ENCODE data around the gene ATP2C2. TPM values are rescaled to one million over a fixed set of nuclear protein-coding genes. Genes with fewer than 3 reads are reported as not detected.

ATP2C2 gene
- total RNA-seq, 4 donors from 2014 or later: 0.86 TPM; not detected in 3

DNA sequence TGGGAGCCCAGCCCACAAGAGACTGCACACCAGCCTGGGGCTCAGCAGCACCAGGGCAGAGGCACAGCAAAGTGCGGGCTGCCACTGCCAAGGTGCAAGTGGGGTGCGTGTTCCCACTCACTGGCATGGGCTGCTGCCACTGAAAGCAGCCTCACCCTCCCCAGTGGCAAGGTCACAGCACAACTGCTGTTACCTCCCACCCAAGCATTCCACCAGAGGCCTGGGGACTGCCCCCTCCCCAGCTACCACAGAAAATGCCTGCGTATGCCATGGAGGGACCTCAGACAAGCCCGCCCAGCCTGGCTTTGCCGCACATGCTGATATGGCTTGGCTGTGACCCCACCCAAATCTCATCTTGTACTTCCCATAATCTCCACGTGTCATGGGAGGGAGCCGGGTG, 103.0 kb downstream of the ATP2C2 start:
- no peak for TF ChIP-seq POLR2A (IDR thresholded peaks at IDR 0.05; ENCODE audit: low read depth)
- TF ChIP-seq POLR2AphosphoS5 (IDR thresholded peaks at IDR 0.05): no peak
- TF ChIP-seq, protein P1, sequence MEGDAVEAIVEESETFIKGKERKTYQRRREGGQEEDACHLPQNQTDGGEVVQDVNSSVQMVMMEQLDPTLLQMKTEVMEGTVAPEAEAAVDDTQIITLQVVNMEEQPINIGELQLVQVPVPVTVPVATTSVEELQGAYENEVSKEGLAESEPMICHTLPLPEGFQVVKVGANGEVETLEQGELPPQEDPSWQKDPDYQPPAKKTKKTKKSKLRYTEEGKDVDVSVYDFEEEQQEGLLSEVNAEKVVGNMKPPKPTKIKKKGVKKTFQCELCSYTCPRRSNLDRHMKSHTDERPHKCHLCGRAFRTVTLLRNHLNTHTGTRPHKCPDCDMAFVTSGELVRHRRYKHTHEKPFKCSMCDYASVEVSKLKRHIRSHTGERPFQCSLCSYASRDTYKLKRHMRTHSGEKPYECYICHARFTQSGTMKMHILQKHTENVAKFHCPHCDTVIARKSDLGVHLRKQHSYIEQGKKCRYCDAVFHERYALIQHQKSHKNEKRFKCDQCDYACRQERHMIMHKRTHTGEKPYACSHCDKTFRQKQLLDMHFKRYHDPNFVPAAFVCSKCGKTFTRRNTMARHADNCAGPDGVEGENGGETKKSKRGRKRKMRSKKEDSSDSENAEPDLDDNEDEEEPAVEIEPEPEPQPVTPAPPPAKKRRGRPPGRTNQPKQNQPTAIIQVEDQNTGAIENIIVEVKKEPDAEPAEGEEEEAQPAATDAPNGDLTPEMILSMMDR (IDR thresholded peaks at IDR 0.05): no peak
- no peak for TF ChIP-seq EP300 (IDR thresholded peaks at IDR 0.05)
- DNase-seq (ENCODE audit: extremely low spot score): no peak
- intact Hi-C loops (cut with DNase I): no loop called here
- no peaks in the 10 kb centered on the region for H3K4me1 ChIP-seq
- 97% methylated on average over 7 of the region's 7 CpGs for WGBS
- H3K27ac ChIP-seq (replicated peaks in 1 of 4): no peak overlapping the region
- no peak overlapping the region for H3K4me3 ChIP-seq
- H3K9me3 ChIP-seq: peaks cover 0 to 17% (median 11%) of the 10 kb centered on the region in 4 donors
- no peaks in the 10 kb centered on the region for H3K27me3 ChIP-seq
- peaks cover 4 to 25% (median 13%) of the 10 kb centered on the region in 4 donors for H3K36me3 ChIP-seq

DNA sequence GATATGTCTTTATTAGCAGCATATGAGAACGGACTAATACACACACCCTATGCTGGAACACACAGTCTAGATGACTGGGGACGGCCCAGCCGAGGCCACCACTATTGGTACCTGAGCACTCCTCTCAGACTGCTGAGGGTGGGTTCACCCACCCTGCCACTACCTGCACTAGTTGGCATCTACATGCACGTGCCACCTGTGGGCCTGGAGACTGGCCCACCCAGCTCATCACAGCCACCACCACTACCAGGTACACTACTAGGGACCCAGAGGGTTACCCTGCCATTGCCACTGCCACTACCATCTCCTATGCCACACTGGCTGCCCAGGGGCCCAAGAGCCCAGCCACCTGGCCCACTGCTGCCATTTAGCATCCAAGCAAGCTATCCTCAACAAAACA, 103.6 kb downstream of the ATP2C2 start:
- no peak for DNase-seq (ENCODE audit: extremely low spot score)
- H3K27me3 ChIP-seq: no peaks in the 10 kb centered on the region

DNA sequence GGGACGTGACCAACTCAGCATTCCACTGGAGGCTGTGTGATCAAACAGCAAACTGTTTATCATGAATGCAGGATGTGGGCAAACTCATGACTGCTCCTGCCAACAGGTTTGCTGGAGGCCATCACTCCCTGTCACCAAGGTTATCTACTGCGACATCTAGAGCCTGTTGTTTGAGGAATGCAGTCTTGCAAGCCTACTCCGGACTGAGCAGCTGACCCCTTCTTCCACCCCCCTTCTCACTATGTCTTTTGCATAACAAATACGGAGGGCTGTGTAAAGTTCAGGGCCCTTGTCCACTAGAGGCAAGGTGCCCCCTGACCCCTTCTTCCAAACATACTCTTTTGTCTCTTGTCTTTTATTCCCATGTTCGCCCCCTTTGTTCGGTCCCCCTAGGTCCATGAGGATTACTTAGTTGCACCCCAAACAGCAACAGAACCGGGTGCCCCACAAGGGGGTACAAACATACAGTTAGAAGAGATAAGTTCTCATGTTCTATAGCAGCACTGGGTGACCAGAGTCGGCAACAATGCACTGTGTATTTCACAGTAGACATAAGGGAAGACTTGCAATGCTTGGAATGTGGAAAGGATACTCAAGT, 107.4 kb downstream of the ATP2C2 start:
- intact Hi-C loops (cut with DNase I): no loop called here
- Histone ChIP-seq H3K36me3 (peaks cover 9 to 45% (median 23%) of the 10 kb centered on the region in 4 donors), H3K4me3 (no peak overlapping the region), H3K27me3 (no peaks in the 10 kb centered on the region), H3K27ac (replicated peaks in 1 of 4) (no peak overlapping the region), H3K4me1 (no peaks in the 10 kb centered on the region), H3K9me3 (no peaks in the 10 kb centered on the region)
- no peak for DNase-seq (ENCODE audit: extremely low spot score)
- no peak for TF ChIP-seq POLR2AphosphoS5 (IDR thresholded peaks at IDR 0.05)
- TF ChIP-seq EP300 (IDR thresholded peaks at IDR 0.05): no peak
- TF ChIP-seq POLR2A (IDR thresholded peaks at IDR 0.05; ENCODE audit: low read depth): no peak
- WGBS: 90% methylated on average over 8 of the region's 8 CpGs

More for the DNA sequence above, 103.6 kb downstream of the ATP2C2 start:
- H3K9me3 ChIP-seq: peaks cover 0 to 11% (median 6%) of the 10 kb centered on the region in 4 donors
- TF ChIP-seq, protein P1 (IDR thresholded peaks at IDR 0.05): no peak
- no peak for TF ChIP-seq POLR2A (IDR thresholded peaks at IDR 0.05; ENCODE audit: low read depth)
- no peak for TF ChIP-seq EP300 (IDR thresholded peaks at IDR 0.05)
- TF ChIP-seq POLR2AphosphoS5 (IDR thresholded peaks at IDR 0.05): no peak
- H3K4me1 ChIP-seq: no peaks in the 10 kb centered on the region
- 98% methylated on average over 4 of the region's 4 CpGs for WGBS
- H3K36me3 ChIP-seq: peaks cover 2 to 28% (median 11%) of the 10 kb centered on the region in 4 donors
- H3K4me3 ChIP-seq: no peak overlapping the region
- H3K27ac ChIP-seq (replicated peaks in 1 of 4): no peak overlapping the region
- intact Hi-C loops (cut with DNase I): no loop called here

DNA sequence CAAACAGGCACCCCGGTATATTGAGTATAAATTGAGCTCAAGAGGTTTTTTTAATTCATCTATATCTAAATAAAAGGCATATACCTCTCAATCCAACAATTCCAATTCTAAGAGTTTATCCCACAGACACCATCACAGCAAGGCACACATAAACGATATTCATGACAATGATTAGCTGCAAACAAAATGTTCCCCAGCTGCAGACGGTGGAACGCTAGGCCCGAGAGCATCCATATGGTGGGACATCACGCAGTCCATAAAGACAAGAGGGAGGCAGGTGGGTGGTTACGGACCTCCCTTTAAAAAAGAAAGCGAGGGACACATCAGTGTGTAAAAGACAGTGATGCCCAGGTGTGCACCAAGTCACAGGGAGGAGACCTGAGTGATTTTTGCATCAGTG, 108.1 kb downstream of the ATP2C2 start:
- H3K27me3 ChIP-seq: no peaks in the 10 kb centered on the region
- H3K36me3 ChIP-seq: peaks cover 9 to 52% (median 30%) of the 10 kb centered on the region in 4 donors
- WGBS: 90% methylated on average over 8 of the region's 8 CpGs
- no peaks in the 10 kb centered on the region for H3K9me3 ChIP-seq
- H3K4me3 ChIP-seq: no peak overlapping the region
- intact Hi-C loops (cut with DNase I): no loop called here
- no peak overlapping the region for H3K27ac ChIP-seq (replicated peaks in 1 of 4)
- TF ChIP-seq POLR2A (IDR thresholded peaks at IDR 0.05; ENCODE audit: low read depth): no peak
- no peak for TF ChIP-seq POLR2AphosphoS5 (IDR thresholded peaks at IDR 0.05)
- TF ChIP-seq, protein P1 (IDR thresholded peaks at IDR 0.05): no peak
- no peak for TF ChIP-seq EP300 (IDR thresholded peaks at IDR 0.05)
- H3K4me1 ChIP-seq: no peaks in the 10 kb centered on the region
- DNase-seq (ENCODE audit: extremely low spot score): no peak

DNA sequence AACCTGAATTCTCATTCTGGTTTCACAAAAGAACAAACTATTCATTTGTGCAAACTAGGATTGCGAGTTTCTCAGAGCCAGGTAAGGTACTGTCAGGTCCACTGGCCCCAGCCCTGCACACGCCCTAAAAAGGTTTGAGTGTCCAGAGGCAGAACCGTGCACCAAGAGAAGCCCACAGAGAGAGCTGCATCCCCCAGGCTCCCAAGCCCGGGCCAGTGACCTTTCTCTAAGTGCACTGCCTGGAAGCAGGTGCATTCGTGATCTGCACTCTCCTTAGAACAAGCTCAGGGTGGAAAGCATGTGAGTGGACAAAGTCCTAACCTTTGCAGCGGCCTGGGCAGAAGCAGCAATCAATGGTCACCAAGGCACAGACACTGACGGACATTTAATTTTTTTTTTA, 109.3 kb downstream of the ATP2C2 start:
- H3K4me1 ChIP-seq: peaks cover 0 to 5% (median 0%) of the 10 kb centered on the region in 4 donors
- TF ChIP-seq EP300 (IDR thresholded peaks at IDR 0.05) (no peak), POLR2AphosphoS5 (IDR thresholded peaks at IDR 0.05) (no peak), POLR2A (IDR thresholded peaks at IDR 0.05; ENCODE audit: low read depth) (no peak)
- TF ChIP-seq, protein P1 (IDR thresholded peaks at IDR 0.05): no peak
- H3K27me3 ChIP-seq: no peaks in the 10 kb centered on the region
- intact Hi-C loops (cut with DNase I): no loop called here
- 82% methylated on average over 7 of the region's 7 CpGs for whole genome bisulfite sequencing
- no peak overlapping the region for H3K27ac ChIP-seq (replicated peaks in 1 of 4)
- no peaks in the 10 kb centered on the region for H3K9me3 ChIP-seq
- peaks cover 9 to 64% (median 41%) of the 10 kb centered on the region in 4 donors for H3K36me3 ChIP-seq
- no peak for DNase-seq (ENCODE audit: extremely low spot score)
- H3K4me3 ChIP-seq: no peak overlapping the region
